Measurements from ENCODE around the gene GPR157.

DNA sequence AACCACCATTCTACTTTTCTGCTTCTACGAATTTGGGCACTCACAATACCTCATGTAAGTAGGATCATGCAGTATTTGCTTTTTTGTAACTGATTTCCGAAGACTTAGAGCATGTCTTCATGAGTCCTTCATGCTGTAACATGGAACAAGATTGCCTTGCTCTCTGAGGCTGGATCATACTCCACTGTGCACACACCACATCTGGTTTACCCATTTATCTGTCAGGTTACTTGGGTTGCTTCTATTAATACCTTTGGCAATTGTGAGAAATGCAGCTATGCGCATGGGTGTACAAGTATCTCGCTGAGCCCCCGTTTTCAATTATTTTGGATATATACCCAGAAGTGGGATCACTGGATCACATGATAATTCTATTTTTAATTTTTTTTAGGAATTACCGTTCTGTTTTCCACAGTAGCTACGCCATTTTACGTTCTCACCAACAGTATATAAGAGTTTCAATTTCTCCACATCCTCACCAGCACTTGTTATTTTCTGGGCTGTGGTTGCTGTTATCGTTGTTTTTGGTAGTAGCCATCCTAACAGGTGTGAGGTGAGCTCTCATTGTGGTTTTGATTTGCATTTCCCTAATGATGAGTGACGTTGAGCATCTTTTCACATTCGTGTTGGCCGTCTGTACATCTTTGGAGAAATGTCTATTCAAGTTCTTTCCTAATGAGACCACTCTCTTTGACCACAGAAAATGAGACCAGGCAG, 48.8 kb downstream of the GPR157 start:
- no peak for TF ChIP-seq EP300 (IDR thresholded peaks at IDR 0.05)
- TF ChIP-seq, protein P1, sequence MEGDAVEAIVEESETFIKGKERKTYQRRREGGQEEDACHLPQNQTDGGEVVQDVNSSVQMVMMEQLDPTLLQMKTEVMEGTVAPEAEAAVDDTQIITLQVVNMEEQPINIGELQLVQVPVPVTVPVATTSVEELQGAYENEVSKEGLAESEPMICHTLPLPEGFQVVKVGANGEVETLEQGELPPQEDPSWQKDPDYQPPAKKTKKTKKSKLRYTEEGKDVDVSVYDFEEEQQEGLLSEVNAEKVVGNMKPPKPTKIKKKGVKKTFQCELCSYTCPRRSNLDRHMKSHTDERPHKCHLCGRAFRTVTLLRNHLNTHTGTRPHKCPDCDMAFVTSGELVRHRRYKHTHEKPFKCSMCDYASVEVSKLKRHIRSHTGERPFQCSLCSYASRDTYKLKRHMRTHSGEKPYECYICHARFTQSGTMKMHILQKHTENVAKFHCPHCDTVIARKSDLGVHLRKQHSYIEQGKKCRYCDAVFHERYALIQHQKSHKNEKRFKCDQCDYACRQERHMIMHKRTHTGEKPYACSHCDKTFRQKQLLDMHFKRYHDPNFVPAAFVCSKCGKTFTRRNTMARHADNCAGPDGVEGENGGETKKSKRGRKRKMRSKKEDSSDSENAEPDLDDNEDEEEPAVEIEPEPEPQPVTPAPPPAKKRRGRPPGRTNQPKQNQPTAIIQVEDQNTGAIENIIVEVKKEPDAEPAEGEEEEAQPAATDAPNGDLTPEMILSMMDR (IDR thresholded peaks at IDR 0.05), result no peak

Measured in upper lobe of left lung (tissue), 4 donors.